Measurements from ENCODE around the gene TEX261.

TEX261 gene

DNA sequence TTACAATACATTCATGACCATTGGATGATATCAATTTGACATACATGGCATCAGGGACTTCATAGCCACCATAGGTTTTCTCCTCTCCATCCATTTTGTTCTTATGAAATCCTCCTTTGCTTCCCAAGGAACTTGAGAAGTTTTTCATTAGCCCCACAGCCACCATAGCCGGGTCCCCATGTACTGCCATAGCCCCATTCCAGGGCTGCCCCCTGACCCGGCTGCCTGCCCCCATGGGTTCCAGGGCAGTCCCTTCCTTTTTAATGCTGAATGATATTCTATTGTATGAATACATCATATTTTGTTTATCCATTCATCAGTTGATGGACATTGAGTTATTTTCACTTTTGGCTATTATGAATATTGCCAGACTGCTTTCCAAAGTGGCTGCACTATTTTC, 38.5 kb downstream of the TEX261 start:
- DNase-seq: no peak

DNA sequence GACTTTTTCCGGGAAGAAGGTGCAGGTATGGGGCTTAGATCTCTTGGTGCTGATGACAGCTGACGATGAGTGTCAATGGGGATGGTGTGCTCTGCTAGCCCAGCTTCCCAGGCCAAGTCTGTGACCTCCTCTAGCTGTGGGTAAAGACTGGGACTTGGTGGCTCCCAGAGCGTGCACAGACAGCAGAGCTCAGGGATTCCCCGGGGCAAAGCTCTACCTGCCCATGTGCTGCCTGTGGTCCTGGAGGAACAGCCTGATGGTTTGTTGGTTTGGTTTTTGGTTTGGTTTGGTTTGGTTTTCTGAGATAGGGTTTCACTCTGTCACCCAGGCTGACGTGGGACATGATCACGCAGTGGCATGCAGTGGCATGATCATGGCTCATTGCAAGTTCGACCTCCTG, 39.8 kb downstream of the TEX261 start:
- DNase-seq: no peak

DNA sequence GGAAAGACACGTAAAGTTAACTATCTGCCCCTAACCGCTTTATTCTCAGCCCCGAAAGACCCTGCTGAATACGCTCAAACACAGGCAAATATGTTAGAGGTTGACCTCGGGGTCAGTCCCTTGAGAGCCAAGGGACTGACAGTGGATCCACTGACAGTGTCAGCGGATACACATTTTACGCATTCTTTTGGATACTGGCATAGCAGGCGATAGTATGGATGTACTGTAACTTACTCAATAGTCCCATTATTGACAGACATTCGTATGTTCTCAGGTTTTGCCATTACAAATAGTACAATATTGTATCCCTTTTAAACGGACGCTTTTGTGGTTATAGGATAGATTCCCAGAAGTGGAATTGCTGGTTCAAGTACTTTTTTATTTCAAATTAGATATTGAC, 45.6 kb downstream of the TEX261 start:
- DNase-seq: no peak

DNA sequence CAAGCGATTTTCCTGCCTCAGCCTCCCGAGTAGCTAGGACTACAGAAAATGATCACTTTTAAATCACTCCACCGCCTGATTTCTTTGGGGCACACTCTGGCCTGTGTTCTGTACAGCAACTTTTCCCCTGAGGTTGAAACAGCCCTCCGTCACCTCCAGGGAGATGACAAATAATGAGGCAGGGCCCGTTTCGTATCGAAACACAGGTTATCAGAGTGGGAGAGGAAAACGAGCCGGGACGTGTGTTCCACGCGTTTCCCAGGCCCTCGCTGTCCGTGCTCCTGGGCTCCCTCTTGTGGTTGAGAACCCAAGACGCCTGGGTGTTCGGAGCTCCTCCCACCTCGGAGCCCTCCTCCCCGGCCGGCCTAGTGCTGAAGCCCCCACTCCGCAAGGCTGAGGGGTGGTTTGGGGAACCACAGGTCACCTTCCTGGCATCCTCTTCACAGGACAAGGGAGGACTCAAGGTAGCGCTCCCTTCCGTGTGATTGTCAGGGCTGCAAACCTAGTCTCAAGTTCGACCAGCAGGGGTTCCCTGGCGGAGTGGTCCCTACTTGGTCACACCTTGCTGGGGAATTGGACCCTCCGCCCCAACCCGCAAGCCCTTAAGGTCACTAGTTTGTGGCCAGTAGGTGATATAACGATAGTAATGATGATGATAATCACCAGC, 46.2 kb downstream of the TEX261 start:
- DNase-seq: peak; percentile 81

DNA sequence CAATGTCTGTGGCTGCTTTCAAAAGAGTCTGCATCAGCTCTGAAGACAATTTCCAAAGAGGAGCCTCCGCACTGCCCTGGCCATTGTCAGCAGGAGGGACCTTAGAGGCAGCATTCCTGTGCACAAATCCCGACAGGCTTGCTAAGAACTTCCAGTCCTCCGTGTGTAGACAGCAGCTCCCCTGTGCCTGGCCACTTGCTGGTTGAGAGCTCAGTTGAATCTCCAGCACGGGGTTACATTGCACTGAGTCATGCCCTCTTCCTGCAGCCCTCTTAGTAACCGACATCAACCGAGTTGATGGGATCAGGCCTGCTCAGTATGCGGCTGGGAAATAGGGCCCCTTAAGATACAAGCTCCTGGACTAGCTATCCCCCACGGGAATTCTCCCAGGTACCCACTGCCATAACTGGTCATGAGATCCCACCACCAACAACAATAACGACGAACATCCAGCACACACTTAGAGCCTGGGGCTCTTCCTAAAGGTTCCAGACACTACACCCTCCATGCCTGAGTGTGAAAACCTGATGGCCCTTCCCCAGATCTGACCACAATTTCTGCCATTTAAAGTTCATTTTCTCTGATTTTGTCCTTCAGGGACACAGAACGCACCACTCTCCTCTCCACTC, 47.0 kb downstream of the TEX261 start:
- no peak for DNase-seq

DNA sequence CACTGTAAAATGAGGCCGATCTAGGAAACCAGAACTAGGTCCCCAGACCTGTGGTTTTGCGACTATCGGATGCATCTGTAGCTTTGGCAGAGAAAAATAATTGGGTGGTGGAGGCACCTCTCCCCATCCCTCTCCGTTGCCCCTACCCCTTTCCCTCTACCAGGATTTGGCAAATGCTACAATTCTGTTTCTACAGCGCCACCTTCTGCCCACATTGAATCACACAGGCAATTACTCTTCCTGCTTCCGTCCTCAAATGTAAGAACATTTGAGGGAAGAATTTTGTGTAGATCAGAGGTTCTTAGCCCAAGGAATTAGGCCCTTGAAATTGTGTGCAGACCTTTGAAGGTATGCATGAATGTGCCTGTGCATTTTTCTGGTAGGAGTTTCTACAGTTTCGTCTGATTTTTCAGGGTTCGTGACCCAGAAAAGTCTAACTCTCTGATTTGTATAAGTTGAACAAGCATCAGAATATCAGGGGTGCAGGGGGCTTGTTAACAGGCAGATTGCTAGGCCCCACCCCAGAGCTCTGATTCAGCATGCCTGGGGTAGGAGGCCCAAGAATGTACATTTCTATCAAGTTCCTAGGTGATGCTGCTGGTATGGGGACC, 47.7 kb downstream of the TEX261 start:
- DNase-seq: peak; percentile 45

DNA sequence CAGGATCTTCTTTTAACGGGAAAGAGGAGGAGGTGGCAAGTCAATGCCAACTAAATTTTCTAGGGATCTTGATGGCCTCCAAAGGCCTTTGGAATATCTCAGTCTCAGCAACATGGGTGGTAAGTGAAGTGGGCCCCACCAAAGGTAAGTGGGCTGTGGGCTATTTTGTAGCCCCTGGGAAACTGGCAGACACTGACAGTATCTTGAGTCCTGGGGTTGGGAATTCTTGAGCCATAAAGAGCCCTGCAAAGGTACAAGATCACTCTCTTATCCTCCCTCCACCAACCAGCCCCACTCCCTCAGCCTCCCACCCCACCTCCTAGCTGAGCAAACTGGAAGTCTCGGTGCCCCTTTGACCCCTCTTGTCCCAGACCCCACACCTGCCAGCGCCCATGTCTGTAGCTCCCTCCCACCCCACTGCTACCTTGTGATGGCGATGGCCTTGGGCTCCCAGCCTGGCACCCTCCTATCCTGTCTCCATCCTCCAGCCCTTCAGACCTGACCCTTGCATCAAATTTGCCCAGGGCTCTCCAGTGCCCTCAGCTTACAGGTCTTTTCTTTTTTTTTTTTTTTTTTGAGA, 50.5 kb downstream of the TEX261 start:
- DNase-seq: no peak

DNA sequence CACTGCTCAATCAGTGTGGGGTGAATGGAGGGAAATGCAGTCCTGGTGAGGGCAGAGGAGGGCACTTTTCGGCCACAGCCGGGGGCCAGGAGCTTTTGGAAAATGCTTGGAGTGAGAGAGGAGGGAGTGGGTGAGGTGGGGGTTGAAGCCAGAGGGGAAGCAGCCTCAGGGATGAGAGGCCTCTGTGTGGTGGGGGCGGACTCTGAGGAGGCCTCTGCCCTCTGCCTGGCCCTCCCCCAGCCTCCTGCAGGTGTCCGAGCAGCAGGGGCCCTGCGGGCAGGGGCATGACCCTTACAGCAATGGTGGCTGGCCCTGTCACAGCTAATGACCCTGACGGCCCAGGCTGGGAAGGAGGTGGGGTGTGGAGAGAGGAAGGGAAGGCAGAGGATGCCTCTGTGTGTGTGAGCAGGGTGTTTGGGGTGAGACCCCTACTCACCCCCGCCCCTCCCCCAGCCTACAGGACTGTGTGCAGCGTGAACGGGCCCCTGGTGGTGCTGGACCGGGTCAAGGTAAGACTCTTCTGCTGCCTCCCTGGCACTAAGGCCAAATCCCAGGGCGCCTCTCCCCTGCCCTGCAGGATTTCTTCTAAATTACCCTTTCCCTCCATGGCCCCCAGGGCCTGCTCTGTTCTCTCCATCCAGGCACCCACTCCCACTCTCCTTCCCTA, 51.3 kb downstream of the TEX261 start:
- no peak for DNase-seq

DNA sequence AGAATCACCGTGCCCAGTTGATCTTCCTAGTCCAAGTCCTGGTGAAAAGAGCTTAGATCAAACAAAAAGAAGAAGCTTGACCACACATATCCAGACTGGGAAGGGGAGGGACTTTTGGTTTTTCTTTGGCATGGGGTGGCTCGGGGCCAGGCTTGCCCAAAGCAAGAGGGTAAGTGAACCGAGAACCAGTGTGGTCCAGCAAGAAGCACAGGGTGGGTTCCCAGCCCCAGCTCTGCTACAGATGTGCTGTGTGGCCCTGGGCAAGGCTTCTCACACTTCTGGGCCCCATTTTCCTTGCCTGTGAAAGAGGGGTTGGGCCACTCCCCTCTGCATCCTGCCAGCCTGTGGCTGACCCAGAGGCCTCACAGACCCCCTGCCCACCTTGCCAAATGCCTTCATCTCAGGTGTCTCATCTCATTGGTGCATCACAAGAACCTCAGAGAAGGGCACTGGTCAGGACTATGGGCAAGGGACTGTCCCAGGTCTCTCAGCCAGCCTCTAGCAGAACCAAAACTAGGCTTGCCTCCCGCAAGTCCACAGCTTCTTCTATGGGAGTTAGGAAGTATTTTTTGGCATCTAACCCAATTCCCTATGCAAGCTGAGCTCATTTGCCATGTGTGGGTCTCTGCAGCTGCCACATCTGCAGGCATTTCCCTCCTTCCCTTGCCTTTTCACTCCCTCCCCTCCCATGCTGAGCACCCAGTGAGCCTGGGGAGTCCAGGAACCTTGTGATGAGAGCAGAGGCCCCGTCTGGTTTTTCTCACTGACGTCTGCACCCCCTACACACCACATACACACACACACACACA, 52.1 kb downstream of the TEX261 start:
- no peak for DNase-seq

DNA sequence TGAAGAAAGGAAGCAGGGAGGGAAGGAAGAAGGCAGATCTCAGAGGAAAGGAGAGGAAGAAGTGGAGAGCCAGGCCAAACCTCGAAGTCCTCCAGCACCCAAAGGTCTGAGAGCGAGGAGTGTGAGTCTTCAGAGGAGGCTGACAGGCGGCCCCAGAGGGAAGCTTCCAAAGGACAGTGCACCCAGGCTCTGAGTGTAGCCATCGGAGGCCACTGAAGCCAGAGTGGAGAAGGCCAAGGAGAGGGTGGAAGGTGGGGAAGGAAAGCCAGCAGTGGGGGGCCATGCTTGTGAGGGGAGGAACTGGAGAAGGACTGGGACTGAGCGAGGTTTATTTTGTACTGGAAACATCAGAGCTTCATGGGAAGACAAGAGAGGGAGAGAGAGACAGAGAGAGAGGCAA, 53.0 kb downstream of the TEX261 start:
- DNase-seq: no peak

DNA sequence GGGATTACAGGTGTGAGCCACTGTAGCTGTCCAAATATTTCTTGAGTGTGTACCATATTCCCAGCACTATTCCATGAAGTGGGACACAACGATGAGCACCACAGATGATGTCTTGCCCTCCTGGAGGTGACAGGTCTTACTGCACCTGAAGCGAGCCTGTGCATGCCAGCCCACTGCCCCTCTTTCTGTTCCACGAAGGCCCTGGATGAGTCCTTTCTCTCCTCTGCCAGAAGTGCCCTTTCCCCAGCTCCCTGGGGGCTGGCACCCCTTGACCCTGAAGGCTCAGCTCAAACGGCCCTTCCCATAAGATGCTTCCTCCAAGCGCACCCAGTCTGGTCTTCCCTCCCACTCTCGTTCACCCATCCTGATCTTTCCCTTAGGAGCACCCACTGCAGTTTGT, 53.5 kb downstream of the TEX261 start:
- no peak for DNase-seq

DNA sequence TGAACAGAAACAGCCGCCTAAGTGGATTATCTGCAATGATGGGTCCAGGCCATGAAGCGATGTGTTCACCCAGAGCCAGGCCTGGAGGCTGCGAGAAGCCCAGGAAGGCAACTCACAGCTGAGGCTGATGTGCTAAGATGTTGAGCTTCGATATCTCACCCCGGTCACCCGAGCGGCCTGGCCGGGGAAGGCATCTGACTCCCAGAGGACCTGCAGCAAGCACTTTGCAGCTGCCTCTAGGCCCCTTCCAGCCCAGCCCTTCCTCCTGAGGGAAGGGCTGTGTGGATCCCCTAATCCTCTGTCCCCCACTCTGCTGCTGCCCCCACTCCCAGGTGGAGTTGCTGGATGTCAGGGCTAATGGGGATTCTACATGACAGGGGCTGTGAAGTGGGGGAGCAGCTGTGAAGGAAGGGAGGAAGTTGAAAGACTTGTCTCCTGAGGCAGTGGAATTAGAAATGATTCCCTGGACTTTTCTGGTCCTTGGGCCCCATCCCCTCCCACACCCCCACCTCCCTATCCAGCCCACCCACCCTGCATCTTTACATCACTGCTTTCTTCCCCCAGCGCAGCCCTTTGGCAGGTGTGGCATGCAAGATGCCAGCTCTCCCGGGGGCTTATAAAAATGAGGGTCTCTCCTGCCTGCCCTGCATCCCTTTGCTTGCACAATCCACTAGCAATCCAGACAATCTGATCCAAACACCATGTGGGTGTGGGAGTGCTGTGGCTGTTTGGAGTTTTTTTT, 54.7 kb downstream of the TEX261 start:
- DNase-seq: no peak

DNA sequence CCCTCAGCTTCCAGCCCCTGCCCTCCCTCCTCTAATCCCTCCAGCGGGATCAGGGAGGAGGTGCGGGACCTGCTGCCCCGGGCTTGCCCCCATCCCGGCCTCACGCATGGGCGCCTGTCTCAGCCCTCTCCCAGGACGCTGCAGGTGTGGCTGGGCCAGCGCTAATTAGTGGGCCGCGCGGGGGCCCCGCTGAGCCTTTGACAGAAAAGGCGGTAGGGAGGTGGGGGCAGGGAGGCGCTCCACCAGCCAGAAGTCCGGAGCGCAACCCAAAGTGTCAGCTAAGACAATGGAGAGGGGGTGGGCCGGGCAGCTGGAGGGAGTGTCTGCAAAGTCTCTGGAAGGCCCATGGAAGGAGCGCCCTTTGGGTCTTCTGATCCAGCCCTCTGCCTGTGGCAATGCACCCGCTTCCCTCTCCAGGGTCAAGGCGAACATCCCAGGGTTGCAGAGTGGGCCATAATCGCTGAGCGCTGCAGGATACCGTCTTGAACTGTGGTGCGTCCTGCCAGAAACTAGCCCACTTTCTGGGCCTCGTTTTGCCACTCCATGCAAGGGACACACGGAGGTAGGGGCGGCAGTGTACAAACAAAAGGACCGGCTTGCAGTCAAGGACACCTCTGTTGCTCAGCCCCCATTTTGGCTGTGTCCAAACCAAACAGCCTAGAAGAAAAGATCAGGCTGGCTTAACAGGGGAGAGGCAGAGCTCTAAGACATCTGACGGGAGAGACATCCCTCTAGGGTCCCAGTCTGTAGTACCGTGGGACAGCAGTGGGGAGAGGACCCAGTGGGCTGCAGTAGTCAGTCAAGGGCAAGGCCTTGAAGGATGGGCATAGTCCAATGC, 55.5 kb downstream of the TEX261 start:
- no peak for DNase-seq

DNA sequence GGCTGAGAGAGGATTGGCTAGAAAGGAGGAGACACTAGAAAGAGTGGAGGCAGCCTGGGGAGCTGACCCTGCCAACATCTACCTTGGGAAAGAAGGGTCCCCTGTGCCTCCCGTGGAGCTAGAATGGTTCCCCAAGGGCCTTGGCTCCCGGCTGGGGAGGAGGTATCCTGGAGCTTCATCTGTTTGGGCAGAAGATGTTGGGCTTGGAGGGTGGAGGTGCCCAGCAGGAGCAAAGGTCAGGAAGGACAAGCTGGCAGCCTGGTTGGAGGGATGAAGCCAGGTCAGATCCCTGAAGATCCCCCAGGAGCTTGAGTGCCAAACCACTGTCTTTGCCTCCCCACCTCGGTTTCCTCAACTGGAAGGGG, 56.1 kb downstream of the TEX261 start:
- no peak for DNase-seq

DNA sequence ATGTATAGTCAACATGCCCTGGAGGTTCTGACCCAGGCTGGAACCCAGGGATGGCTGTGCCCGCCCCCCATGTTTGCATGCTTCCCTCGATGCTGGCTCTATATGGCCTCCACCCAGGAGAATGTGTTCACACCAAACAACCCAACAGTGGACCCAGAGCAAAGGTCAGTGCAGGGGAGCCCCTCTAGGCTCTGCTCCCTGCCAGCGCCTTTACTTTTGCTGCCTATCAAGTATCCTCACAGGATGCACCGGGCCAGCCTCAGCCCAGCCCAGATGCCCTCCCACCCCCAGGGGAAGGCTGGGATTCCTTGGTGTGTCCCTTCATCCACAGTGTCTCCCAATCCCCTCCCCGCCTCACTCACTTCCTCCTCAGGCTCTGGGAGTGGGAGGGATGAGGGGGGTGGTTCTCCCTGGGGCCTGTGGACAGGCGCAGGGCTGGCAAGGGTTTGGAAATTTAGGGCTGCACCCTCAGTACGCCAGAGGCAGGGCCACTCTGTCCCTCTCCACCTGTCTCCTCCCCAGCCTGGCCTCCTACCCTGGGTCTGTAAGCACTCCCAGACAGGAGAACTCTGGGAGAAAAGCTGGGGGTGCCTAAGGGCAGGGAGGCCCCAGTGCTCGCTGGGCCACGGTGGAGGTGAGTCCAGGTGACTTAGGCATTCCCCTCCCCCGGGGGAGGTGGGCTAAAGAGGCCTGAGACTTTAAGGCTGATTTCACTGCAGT, 56.6 kb downstream of the TEX261 start:
- no peak for DNase-seq

DNA sequence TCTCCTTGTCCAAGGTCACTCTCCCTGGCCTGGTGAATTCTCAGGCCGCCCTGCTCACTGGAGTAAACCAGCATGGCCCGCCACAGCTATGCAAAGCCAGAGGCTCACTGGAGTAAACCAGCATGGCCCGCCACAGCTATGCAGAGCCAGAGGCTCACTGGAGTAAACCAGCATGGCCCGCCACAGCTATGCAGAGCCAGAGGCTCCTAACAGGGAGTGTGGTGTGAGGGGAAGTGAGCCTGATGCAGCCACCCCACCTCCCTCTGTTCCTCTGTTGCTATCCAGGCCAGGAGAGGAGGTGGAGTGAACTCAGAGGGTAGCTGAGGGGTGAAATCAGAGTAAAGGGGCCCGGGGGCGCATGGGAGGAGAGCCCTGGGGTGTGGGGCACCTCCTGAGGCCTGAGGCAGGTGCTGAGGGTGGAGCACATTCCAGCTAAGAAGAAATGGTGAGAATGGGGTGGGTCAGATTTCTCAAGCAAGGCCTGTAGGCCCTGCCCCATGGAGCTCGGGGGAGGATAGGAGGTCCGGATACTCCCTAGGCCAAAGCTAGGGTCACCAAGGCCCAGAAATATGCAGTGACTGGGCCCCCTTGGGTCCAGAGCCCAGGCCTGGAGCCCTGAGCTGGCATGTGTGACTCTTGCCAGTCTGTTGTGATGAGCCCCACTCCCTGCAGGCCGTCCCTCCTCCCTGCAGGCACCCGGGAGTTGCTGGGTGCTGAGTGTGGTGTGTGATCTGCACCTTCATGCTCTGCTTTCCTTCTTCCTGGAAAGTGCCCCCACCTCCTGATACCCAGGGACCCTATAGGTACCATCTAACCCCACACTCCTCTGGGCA, 57.5 kb downstream of the TEX261 start:
- no peak for DNase-seq

DNA sequence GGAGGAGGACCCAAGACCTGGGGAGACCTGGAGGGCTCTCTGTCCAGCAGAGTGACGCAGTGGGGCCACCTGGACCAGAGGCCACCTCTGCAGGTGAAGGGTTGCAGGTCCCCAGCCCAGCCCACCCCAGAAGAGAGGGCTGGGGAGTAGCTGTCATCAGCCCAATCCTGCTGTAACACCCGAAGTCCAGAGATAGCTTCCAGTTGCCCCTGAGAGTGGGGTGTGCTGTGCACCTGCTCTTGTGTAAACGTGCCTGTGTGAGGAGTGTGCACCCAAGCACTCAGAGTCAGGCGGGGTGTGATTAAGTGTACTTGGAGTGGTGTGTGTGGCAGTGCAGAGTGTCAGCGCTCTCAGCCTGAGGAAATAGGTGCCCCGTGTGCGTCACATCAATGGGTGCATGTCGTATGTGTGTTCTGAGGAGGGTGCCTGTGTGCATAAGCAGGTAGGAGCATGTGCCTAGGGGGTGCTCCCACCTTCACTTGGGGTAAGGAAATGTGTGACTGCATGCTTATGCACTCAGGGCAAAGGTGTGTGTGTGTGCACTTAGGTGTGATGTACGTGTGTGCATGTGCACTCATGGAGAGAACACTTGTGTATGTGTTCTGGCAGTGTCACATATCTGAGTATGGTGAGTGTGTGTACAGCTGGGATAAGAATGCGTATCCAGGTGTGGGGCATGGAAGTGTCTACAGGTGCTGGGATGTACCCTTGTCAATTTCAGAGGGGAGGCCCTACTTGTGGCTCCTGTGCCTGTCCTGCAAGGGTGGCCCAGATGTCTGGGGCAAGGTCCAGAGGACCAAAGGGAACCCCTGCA, 58.3 kb downstream of the TEX261 start:
- DNase-seq: no peak
